NK-92 treated with Interleukin-12 subunit alpha and Interleukin-12 subunit beta, amount 100 ng/mL, for 24 hours (cell line): ENCODE data around the gene ANKK1.

Source experiments
- DNase-seq: peaks from one replicate; lab custom pipeline; 2025; lab: John Stamatoyannopoulos, UW

The ANKK1 gene

GRCh38 chr11:113377681-113378412, 9.7 kb upstream of the ANKK1 start:
- DNase-seq: no peak

DNA sequence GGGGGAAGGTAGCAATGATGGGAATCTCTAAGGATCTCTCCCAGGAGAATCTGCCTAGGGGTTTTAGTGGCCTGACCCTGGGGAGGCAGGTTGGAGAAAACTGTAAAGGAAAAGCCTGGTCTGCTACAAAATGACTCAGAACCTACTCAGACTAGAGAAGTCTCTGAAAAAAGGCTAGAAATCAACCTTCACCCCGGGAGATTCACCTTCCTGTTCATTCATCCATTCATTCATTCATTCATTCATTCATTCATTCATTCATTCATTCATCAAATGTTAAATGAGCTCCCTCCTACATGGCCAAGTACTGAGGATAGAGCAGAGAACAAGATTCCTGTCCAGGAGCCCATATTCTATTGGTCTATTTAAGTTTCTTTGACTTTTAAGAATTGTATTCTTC, 8.9 kb upstream of the ANKK1 start:
- no peak for DNase-seq

- DNase-seq: no peak
These were observed 5.5 kb upstream of the ANKK1 start for GRCh38 chr11:113382121-113382520.

DNA sequence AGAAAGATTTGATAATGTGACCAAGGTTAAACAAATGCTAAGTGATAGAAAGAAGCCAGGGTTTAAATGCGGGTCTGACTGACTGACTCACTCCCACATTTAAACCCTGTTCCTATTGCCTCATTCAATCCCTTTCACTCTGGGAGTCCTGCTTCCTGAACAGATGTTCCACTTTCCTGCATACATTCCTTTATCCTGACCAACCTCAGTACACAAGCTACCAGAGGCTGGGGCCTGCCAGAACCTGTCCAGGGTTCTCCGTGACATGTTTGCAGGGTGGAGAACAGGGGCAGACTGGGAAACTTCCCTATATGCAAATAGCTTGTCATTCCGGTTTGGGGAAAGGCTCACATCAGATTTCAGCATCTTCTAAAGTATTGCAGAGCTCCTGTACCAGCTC, 3.0 kb upstream of the ANKK1 start:
- no peak for DNase-seq

DNA sequence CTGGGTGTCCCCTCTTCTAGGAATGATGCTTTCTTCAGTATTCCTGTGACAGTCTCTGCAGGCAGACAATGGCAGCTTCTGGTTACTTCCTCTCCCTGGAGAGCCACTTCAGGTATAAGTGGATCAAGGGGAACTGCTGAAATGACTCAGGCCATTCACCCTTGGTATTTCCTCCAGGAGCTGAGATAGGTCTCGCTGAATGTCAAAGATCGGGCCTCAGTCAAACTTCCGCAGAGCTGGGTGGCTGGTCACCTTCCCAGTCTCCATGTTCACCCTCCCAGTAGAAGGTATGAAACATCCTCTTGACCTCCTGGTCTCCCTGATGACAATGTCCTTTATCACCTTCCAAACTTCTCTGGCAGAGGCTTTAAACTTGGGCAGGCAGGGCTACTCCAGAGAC, 1.8 kb upstream of the ANKK1 start:
- no peak for DNase-seq

DNA sequence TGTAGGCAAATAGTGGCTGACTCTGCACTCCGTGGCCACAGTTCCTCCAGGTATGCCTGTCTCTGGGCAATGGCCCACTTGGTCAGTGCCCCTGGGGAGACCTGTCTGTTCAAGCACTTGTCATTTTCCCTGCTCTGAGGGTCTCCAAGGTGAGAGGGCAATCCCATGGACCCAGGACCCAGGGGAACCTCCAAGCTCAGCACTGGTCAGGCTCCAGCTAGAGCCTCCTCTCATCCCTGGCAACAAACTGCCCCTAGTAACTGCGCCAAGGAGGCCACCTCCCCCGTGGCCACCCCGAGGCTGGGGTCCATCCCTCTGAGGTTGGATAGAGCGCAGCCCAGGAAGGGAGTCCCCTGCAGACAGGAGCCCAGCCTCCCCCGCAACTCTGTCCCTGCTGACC, 713 bp upstream of the ANKK1 start:
- DNase-seq: no peak

- no peak for DNase-seq
These were observed 1.7 kb downstream of the ANKK1 start for GRCh38 chr11:113389272-113389671.

- DNase-seq: no peak
These were observed 4.8 kb downstream of the ANKK1 start for GRCh38 chr11:113392236-113392921.

DNA sequence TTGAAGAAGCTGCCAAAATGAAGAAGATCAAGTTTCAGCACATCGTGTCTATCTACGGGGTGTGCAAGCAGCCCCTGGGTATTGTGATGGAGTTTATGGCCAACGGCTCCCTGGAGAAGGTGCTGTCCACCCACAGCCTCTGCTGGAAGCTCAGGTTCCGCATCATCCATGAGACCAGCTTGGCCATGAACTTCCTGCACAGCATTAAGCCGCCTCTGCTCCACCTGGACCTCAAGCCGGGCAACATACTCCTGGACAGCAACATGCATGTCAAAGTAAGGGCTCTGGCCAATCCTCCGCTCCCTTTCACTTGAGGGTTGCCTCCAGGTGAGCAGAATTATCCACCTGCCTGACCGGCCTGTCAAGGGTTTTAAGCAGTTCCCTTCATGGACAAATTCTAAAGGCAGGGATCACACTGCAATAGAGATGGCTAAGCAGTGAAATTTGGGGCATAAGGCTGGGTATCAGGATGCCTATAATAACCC, 6.0 kb downstream of the ANKK1 start:
- DNase-seq: no peak

DNA sequence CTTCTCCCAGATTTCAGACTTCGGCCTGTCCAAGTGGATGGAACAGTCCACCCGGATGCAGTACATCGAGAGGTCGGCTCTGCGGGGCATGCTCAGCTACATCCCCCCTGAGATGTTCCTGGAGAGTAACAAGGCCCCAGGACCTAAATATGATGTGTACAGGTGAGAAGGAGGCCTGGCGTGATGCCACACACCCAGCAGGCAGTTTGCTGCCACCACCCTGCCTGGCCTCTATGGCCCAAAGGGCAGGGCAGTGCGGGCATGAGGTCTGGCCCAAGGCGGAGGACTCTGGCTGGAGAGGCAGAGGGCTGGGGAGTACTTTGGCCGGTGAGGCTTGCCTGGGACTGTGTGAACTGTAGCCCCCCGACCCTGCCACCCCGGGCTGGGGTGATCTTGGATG, 7.3 kb downstream of the ANKK1 start:
- no peak for DNase-seq

DNA sequence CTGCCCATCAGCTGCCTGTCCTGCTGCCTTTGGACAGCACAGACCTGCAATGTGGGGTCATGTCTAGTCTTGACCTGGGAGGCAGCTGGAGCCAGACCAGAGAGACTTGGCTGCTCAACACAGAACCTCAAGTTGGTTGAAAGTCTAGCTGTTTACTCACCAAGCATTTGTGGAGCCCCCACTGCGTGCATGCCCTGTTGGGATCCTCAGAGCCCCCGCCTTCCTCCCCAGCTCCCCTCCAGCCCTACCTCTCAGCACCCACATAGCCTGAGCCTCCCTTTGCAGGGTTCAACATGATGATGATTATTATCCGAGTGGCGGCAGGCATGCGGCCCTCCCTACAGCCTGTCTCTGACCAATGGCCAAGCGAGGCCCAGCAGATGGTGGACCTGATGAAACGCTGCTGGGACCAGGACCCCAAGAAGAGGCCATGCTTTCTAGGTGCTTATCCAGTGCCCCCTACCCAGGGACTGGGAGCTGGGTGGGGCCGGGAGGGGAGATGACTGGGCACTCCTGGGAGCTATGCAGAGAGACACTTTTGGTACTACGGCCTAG, 8.3 kb downstream of the ANKK1 start:
- no peak for DNase-seq

DNA sequence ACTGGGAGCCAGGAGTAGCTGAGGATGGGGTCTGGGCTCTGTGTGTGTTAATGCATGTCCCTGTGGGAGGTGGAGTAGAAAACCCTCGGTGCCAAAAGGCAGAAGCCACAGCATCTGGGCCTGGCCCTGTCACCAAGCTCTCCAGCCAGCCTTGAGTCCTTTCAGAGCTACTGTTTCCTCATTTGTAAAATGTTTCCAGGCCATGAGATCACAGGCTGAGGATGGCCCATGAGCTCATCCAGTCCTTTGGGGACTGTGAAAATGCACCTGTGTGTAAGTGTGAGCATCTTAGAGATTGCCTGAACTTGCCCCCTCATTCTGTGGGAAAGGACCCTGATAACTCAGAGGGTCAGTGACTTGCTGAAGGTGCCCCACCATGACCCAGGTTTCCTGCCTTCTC, 9.1 kb downstream of the ANKK1 start:
- no peak for DNase-seq

DNA sequence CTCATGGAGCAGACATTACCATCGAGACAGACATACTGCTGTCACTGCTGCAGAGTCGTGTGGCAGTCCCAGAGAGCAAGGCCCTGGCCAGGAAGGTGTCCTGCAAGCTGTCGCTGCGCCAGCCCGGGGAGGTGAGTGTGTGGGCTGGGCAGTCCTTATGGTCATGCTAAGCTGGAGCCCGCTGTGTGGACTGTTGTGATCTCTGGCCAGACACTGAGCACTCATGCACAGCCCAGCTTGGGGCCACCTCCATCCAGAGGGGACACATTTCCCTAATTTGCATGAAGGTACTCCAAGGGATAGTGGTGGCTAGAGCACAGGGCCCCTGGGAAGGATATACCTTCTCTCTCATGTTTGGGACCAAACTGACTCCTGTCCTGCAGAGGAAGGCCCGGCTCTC, 9.6 kb downstream of the ANKK1 start:
- DNase-seq: no peak

DNA sequence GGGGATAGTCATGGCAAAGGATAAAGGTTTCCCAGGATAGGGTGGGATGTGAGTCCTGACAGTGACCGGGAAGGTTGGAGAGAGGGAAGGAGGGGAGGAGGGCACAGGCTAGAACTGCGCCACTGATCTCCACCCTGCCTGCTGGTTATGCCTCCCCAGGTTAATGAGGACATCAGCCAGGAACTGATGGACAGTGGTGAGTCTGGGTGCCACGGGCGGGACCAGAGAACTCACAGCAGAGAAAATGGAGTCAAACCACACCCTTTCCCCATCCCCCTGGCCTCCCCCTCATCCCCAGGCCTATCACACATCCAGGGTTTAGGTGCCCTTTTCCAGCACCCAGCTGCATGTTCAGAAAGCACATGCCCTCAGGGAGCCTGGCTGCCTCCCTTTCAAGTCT, 10.2 kb downstream of the ANKK1 start:
- no peak for DNase-seq

DNA sequence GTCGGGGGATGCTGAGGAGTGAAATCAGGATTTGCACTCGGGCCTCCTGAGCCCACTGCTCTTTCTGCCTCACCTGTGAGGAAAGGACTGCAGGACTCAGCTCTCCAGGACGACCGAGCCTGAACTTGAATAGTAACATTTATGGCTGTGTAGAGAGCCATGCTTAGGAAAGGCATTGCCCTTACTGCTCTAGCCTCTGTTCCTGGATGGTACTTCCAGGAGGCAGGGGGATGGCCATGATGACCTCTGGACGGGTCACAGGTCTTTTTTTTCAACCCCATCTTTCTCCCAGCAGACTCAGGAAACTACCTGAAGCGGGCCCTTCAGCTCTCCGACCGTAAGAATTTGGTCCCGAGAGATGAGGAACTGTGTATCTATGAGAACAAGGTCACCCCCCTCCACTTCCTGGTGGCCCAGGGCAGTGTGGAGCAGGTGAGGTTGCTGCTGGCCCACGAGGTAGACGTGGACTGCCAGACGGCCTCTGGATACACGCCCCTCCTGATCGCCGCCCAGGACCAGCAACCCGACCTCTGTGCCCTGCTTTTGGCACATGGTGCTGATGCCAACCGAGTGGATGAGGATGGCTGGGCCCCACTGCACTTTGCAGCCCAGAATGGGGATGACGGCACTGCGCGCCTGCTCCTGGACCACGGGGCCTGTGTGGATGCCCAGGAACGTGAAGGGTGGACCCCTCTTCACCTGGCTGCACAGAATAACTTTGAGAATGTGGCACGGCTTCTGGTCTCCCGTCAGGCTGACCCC, 11.3 kb downstream of the ANKK1 start:
- DNase-seq: no peak

DNA sequence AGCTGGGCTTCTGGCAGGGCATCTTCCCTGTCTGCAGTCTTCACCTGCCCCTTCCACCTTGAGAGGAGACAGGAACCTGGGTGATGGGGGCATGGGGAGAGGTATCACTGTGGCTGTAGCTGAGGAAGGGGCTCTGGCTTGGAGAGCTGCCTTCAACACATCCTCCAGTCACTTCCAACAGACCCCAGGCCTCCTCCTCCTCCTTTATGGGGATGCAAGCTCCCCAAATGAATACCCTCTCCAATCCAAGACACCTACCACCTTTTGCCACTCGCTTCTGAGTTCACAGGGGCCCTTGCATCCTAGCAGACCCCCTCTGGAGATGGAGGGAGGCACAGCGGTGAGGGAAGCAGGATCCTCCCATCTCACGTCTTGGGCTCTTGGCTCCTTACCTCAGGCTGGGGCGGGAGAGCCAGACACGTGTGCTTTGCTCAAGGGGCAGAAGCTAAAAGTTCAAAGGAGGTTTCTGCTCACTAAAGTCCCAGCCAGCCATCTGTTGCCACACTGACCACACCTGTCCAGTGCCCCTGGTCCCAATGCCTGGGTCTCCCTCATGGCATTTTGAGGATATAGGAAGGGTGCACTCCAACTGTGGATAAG, 13.2 kb downstream of the ANKK1 start:
- DNase-seq: no peak

GRCh38 chr11:113401718-113402117, 14.1 kb downstream of the ANKK1 start:
- no peak for DNase-seq

- DNase-seq: no peak
These were observed 17.4 kb downstream of the ANKK1 start for GRCh38 chr11:113404859-113405430.

DNA sequence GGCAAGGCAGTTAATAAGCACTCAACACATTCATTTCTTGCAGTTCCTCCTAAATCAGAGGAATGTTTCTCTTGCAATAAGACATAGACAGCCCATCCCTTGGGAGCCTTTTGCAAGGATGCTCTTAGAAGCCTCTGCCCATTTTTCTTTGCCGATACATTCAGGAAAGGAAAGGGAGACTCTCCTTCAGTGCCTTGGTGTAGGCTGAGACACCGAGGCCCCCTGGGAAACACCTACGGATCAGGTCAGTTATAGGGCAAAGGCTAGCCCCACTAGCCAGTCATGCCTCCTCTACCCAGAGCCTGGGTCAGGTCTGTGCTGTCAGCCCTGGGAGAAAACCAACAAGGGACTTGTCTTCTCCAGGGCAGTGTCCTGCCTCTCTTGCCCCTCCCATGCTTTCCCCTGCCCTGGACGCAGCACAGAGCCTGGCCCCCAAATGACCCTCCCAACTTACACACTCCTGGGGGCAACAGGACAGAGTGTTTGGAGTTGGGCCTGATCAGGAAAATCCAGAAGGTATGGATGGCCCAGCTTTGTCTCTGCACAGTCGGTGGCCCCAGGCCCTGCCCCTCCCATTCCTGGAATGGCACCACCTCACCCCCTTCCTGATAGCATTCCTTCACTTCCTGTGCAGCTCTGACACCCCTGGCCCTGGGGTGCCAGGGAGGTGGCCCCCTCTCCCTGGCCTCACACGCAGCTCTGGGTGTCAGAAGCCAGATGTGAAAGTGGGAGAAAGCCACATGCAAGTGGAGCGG, 18.3 kb downstream of the ANKK1 start:
- no peak for DNase-seq

GRCh38 chr11:113407163-113407562, 19.6 kb downstream of the ANKK1 start:
- no peak for DNase-seq

- no peak for DNase-seq
These were observed 20.6 kb downstream of the ANKK1 start for GRCh38 chr11:113408206-113408605.
